Right lobe of liver (tissue), 4 donors: ENCODE results near the gene CC2D2B.

Experiments used
- POLR2A ChIP-seq: fragments of 450-650 bp; IDR thresholded peaks from one replicate; pipeline ENCODE4 v1.6.1; 2017; ENCODE audit warnings: antibody characterized with exemption, mild to moderate bottlenecking
- TF ChIP-seq, protein P1 (sequence below), 4 donors: fragments of 200-600 bp in 3 of 4; fragments of 450-650 bp in 1 of 4; IDR thresholded peaks; one replicate each; pipeline versions ENCODE4 v1.5.1 to v1.8.0; 2016 to 2022; ENCODE audit warnings: antibody characterized with exemption in 4 of 4, mild to moderate bottlenecking in 2 of 4
- donor health status: DM: no; HTN: no; CAD: no.
- donor health status: DM: no; HTN: no; CAD: no.
- donor health status: DM: no; HTN: yes; CAD: no.

DNA sequence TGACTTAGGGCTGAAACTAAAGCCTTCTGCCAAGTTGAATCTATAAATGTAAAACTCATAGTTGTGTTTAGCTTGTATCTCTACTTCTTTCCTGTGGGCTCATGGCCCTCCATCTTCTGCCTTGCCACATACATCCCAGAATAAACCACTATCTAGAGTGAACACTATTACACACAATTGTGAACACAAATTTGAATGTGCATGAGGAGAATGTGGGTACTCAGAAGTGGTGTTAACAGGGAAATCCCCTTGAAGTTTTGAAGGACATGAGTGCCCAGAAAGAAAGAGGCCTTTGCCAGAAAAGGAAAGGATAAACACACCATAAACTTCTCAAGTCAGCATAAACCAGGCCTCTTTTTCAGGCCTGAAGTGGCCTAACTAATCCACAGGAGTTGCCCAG, 115.4 kb downstream of the CC2D2B start:
- TF ChIP-seq, protein P1, sequence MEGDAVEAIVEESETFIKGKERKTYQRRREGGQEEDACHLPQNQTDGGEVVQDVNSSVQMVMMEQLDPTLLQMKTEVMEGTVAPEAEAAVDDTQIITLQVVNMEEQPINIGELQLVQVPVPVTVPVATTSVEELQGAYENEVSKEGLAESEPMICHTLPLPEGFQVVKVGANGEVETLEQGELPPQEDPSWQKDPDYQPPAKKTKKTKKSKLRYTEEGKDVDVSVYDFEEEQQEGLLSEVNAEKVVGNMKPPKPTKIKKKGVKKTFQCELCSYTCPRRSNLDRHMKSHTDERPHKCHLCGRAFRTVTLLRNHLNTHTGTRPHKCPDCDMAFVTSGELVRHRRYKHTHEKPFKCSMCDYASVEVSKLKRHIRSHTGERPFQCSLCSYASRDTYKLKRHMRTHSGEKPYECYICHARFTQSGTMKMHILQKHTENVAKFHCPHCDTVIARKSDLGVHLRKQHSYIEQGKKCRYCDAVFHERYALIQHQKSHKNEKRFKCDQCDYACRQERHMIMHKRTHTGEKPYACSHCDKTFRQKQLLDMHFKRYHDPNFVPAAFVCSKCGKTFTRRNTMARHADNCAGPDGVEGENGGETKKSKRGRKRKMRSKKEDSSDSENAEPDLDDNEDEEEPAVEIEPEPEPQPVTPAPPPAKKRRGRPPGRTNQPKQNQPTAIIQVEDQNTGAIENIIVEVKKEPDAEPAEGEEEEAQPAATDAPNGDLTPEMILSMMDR (IDR thresholded peaks at IDR 0.05): no peak
- TF ChIP-seq POLR2A: no peak
